HK-2 (cell line): ENCODE results near the gene BUB1.
A peak's percentile ranks its signal among the peaks of the same experiment; 100 is the strongest.
"Not testable (repeated sequence)": the region's sequence is repeated elsewhere in the genome, so short reads cannot be mapped to it uniquely, and the experiment has no call there.

Source experiments
- DNase-seq: peaks from one replicate; pipeline ENCODE4 v3.0.0-alpha.2; 2018; ENCODE audit not compliant: unreplicated experiment

BUB1 gene

GRCh38 chr2:110677530-110678456 is at the start of gene BUB1:
TSS of gene BUB1 (minus strand) at chr2:110678063. CDS start at chr2:110677995, 68 bp downstream.
- peak; percentile 98 for DNase-seq

GRCh38 chr2:110726285-110726684 is 48.4 kb upstream of the BUB1 start:
- DNase-seq, result no peak

- no peak for DNase-seq
Observed at GRCh38 chr2:110725859-110726258, 48.0 kb upstream of the BUB1 start.

GRCh38 chr2:110725370-110725769 is 47.5 kb upstream of the BUB1 start:
- DNase-seq, result no peak

- DNase-seq, result no peak
Observed at GRCh38 chr2:110724820-110725219, 47.0 kb upstream of the BUB1 start.

- DNase-seq, result no peak
Observed at GRCh38 chr2:110720547-110720946, 42.7 kb upstream of the BUB1 start.

- no peak for DNase-seq
Observed at GRCh38 chr2:110718990-110719389, 41.1 kb upstream of the BUB1 start.

GRCh38 chr2:110718382-110718781 is 40.5 kb upstream of the BUB1 start:
- DNase-seq, result no peak

- DNase-seq, result no peak
Observed at GRCh38 chr2:110717734-110718133, 39.9 kb upstream of the BUB1 start.

GRCh38 chr2:110716959-110717645 is 39.2 kb upstream of the BUB1 start:
- no peak for DNase-seq

GRCh38 chr2:110714452-110715224 is 36.8 kb upstream of the BUB1 start:
- DNase-seq, result no peak

GRCh38 chr2:110713513-110714362 is 35.9 kb upstream of the BUB1 start:
- DNase-seq, result peak; percentile 18

- DNase-seq, result no peak
Observed at GRCh38 chr2:110712737-110713136, 34.9 kb upstream of the BUB1 start.

GRCh38 chr2:110708455-110708854 is 30.6 kb upstream of the BUB1 start:
- no peak for DNase-seq

GRCh38 chr2:110707386-110707965 is 29.6 kb upstream of the BUB1 start:
- DNase-seq, result no peak

- DNase-seq, result no peak
Observed at GRCh38 chr2:110702514-110703380, 24.9 kb upstream of the BUB1 start.

GRCh38 chr2:110698253-110698652 is 20.4 kb upstream of the BUB1 start:
- not testable (repeated sequence) for DNase-seq

- DNase-seq, result not testable (repeated sequence)
Observed at GRCh38 chr2:110695146-110695898, 17.5 kb upstream of the BUB1 start.

GRCh38 chr2:110691612-110692258 is 13.9 kb upstream of the BUB1 start:
- DNase-seq, result no peak
